Stimulated activated CD4-positive, alpha-beta T cell treated with anti-CD3 and anti-CD28 coated beads, Interleukin-1b, Interleukin-23, amount 100 ng/mL, for 48 hours (primary cell): ENCODE results near the gene KLF2.
"Not testable (repeated sequence)": the region's sequence is repeated elsewhere in the genome, so short reads cannot be mapped to it uniquely, and the experiment has no call there.

ENCODE experiments used
- DNase-seq: peaks from one replicate; pipeline ENCODE4 v3.0.0-alpha.2; 2020

Gene KLF2

GRCh38 chr19:16324384-16325160 is at the start of gene KLF2:
Gene KLF2, plus strand, starts transcription at chr19:16324826. Its CDS starts 98 bp downstream, at chr19:16324924.
- peak; percentile 69 for DNase-seq

DNA sequence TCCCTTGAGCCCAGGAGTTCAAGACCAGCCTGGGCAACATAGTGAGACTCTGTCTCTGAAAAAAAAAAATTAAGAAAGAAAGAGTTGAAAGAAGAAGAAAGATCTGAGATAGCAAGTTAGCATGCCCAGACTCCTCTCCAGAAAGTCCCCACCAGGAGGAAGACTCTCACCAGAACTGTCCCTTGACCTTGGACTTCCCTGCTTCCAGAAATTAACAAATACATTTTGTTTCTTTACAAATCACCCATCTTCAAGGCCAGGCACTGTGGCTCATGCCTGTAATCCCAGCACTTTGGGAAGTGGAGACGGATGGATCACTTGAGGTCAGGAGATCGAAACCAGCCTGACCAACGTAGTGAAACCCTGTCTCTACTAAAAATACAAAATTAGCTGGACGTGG is 44.3 kb upstream of the KLF2 start:
- DNase-seq = no peak

GRCh38 chr19:16281743-16282142 is 42.9 kb upstream of the KLF2 start:
- no peak for DNase-seq

DNA sequence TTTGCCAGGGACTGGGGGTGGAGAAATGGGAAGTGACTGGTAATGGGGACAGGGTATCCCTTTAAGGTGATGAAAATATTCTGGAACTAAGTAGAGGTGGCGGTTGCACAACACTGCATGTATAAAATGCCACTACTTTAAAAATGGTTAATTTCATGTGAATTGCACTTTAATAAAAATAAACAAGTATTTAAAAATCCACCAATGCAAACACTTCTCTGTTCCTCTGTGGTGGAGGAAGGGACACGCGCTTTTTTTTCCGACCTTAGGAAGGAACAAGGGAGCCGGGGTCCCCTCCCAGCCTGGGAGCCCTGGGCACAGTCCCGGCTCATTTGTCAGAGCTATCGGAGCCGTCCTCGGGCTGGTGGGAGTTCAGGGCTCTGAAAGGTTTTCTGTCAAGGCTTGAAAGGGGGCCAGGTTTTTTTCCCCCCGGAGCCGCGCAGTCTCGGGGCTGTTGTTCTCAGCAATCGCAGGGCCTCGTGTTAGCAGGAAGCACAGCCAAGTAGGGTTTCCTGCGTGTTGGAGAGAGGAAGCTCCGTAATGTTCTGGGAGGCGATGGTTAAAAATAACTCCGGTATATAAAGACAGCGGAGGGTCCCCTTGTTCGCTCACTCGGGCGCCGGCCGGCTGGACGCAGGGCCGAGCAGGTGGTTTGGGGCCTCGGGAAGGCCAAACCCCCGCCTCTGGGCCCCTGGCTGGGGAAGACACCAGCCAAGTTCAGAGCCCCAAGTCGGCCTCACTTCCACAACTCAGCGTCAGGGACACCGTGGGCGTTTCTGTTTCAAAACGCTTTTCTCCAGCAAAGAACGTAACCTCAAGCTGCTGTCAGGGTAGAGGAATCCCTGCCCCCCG is 41.2 kb upstream of the KLF2 start:
- DNase-seq = peak; percentile 82

DNA sequence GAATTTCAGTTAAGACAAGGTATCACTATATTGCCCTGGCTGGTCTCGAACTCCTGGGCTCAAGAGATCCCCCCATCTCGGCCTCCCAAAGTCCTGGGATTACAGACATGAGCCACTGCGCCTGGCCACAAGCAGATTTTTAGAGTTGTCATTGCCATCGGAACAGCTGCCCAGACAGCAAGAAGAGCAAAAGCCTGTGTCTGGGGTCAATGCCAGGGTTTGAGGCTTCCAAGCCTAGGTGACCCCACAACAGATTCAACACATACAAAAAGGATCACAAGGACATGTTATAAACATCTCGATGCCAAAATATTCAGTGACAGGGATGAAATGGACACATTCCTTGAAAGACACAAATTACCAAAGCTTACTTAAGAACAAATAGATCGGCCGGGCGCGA is 40.1 kb upstream of the KLF2 start:
- no peak for DNase-seq

- not testable (repeated sequence) for DNase-seq
Observed at GRCh38 chr19:16285079-16285478, 39.5 kb upstream of the KLF2 start.

- no peak for DNase-seq
Observed at GRCh38 chr19:16285769-16286498, 38.7 kb upstream of the KLF2 start.

GRCh38 chr19:16288544-16288943 is 36.1 kb upstream of the KLF2 start:
- DNase-seq = no peak

GRCh38 chr19:16289594-16289993 is 35.0 kb upstream of the KLF2 start:
- no peak for DNase-seq

- DNase-seq = no peak
Observed at GRCh38 chr19:16290692-16291091, 33.9 kb upstream of the KLF2 start.

DNA sequence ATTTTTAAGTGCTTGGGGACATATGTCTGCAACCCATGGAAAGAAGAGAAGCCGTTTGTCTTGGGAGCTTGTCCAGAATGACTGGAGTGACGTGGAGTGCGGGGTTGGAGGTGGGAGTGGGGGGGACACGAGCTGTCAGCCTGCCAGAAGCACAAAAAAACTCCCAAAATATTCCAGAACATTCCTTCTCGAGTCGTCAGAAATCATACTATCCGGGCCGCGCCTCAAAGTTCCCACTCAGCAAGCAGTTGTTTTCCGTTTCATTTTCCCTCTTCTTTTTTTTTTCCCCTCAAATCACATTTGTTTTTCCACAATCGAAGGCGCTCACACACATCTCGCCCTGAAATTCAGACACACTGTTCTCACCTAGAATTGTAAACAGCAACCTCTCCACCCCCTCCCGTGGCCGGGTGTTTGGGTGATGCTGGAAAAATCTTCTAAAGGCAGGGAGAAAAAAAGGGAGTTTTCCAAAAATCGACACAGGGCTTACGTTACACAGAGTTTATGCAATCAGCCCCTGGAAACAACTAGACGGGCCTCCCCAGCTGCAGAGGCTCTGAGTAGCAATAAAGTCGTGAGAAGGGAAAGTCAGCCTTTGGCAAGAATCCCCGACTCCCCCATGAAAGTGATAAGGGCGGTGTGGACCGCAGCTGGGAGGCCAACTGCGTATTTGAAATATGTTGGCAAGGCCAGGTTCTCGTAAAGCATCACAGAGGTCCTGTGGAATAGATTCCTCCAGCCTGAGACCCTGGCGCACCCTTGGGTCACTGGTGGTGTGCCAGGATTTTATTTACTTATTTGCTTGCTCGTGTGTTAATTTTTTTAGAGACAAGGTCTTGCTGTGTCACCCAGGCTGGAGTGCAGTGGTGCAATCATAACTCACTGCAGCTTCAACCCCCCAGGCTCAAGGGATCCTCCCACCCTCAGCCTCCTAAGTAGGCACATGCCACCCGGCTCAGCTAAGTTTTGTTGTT is 31.2 kb upstream of the KLF2 start:
- DNase-seq = no peak

DNA sequence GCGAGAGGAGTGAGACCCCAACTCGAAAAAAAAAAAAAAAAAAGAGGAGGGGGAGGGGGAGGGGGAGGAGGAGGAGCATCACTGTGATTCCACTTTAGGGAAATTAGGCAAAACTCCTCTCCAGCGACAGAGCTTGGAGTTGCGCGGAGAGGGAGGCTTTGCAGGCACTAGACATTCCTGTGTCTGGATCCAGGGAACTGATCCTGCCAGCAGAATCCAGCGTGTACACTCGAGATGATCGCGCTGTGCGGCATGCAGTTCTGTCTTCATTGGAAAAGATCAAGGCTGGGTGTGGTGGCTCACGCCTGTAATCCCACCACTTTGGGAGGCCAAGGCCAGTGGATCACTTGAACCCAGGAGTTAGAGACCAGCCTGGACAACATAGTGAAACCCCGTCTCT is 29.6 kb upstream of the KLF2 start:
- DNase-seq = no peak

- no peak for DNase-seq
Observed at GRCh38 chr19:16296713-16297112, 27.9 kb upstream of the KLF2 start.

- no peak for DNase-seq
Observed at GRCh38 chr19:16297575-16298178, 26.9 kb upstream of the KLF2 start.

GRCh38 chr19:16298334-16298733 is 26.3 kb upstream of the KLF2 start:
- DNase-seq = no peak

GRCh38 chr19:16301999-16302694 is 22.5 kb upstream of the KLF2 start:
- no peak for DNase-seq

DNA sequence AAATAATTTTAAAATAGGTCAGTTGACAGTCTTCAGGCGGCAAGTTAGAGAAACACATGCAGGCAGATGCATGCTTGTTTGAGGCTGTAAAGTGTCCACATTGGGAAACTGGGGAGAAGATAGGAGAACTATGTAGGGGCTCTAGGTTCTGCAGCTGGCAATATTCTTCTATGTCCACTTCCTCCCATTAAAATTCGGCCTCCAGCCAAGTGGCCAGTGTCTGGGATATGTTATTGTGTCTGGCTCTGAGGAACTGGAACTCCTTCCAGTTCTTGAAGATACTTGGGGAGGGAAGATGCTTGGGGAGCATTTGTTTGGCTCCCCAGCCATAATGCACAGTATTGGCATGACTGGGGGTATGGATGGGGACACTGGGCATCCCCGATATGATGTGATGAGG is 20.9 kb upstream of the KLF2 start:
- DNase-seq = no peak

DNA sequence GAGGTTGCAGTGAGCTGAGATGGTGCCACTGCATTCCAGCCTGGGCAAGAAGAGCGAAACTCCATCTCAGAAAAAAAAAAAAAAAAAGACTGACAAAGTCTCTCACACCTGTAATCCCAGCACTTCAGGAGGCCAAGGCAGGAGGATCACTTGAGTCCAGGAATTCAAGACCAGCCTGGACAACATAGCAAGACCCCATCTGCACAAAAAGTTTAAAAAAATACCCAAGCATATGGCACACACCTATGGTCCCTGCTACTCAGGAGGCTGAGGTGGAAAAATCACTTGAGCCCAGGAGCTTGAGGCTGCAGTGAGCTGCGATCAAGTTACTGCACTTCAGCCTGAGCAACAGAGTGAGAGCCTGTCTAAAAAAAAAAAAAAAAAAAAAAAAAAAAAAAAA is 20.1 kb upstream of the KLF2 start:
- DNase-seq = not testable (repeated sequence)

GRCh38 chr19:16305060-16305459 is 19.6 kb upstream of the KLF2 start:
- not testable (repeated sequence) for DNase-seq

DNA sequence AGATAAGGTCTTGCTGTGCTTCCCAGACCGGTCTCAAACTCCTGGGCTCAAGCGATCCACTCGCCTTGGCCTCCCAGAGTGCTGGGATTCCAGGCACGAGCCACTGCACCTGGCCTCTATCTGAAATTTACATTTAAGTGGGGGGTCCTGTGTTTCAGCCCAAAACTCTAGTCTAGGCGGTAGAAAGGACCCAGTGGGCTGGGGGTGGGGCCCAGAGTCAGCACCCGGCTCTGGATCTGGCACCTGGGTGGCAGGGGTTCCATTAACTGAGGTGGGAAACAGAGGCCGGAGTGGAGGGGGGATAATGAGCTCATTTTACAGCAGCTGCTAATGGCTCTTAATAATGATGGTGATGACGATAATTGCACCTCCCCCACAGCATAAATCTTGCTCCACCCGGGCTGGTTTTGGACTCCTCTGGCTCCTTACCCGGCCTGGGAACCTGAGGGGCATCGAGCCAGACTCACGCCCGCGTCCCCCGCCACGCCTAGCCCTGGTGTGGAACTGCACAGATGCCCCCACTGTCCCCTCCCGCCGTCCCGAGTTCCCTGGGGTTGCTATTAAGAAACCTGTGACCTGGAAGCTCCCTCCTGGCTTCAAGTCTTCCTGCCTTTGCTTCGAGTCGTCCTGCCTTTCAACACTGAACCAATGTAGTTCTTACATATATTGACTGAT is 17.8 kb upstream of the KLF2 start:
- DNase-seq = no peak

DNA sequence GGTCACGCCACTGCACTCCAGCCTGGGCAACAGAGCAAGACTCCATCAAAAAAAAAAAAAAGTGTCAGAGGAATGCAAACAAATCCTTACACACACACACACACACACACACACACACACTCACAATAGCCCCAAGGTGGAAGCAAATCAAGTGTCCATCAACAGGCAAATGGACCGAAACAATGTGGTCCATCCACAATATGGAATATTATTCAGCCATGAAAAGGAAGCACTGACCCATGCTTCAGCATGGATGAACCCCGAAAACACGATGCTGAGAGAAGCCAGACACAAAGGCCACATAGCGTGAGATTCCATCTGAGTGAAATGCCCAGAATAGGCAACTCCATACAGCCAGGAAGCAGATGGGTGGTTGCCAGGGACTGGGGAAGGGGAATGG is 16.5 kb upstream of the KLF2 start:
- no peak for DNase-seq
